DMS53 (cell line): Measurements from ENCODE around the gene SPTBN2.
A peak's percentile ranks its signal among the peaks of the same experiment; 100 is the strongest.

ENCODE experiments used
- DNase-seq: peaks from one replicate; lab custom pipeline; 2025; lab: John Stamatoyannopoulos, UW

Gene SPTBN2

GRCh38 chr11:66728693-66729385 is at the start of gene SPTBN2:
Gene SPTBN2 (minus strand): TSS chr11:66729216. CDS start chr11:66721240, 7,976 bp downstream.
- DNase-seq, result peak; percentile 78

GRCh38 chr11:66768818-66769217 is 39.8 kb upstream of the SPTBN2 start:
- no peak for DNase-seq

GRCh38 chr11:66768088-66768521 is 39.1 kb upstream of the SPTBN2 start:
- no peak for DNase-seq

GRCh38 chr11:66767666-66768065 is 38.6 kb upstream of the SPTBN2 start:
- no peak for DNase-seq

GRCh38 chr11:66766681-66767080 is 37.7 kb upstream of the SPTBN2 start:
- no peak for DNase-seq

- no peak for DNase-seq
These were observed 33.1 kb upstream of the SPTBN2 start for GRCh38 chr11:66762088-66762487.

- DNase-seq, result no peak
These were observed 23.1 kb upstream of the SPTBN2 start for GRCh38 chr11:66752148-66752547.

GRCh38 chr11:66749091-66749490 is 20.1 kb upstream of the SPTBN2 start:
- peak; percentile 88 for DNase-seq

- DNase-seq, result peak; percentile 34
These were observed 18.5 kb upstream of the SPTBN2 start for GRCh38 chr11:66747480-66747879.

- peak; percentile 85 for DNase-seq
These were observed 16.6 kb upstream of the SPTBN2 start for GRCh38 chr11:66745356-66746235.

GRCh38 chr11:66744485-66745355 is 15.7 kb upstream of the SPTBN2 start:
- peak; percentile 97 for DNase-seq

- no peak for DNase-seq
These were observed 14.4 kb upstream of the SPTBN2 start for GRCh38 chr11:66743271-66743968.

- no peak for DNase-seq
These were observed 12.1 kb upstream of the SPTBN2 start for GRCh38 chr11:66741153-66741552.

- DNase-seq, result no peak
These were observed 11.0 kb upstream of the SPTBN2 start for GRCh38 chr11:66739983-66740382.

GRCh38 chr11:66734215-66734614 is 5.2 kb upstream of the SPTBN2 start:
- no peak for DNase-seq

- DNase-seq, result no peak
These were observed 431 bp upstream of the SPTBN2 start for GRCh38 chr11:66729447-66729846.

GRCh38 chr11:66728038-66728692 is 851 bp downstream of the SPTBN2 start:
- DNase-seq, result peak; percentile 81

GRCh38 chr11:66727282-66728037 is 1.6 kb downstream of the SPTBN2 start:
- DNase-seq, result peak; percentile 78

- no peak for DNase-seq
These were observed 3.4 kb downstream of the SPTBN2 start for GRCh38 chr11:66725647-66726046.

- no peak for DNase-seq
These were observed 3.9 kb downstream of the SPTBN2 start for GRCh38 chr11:66725114-66725513.
